Panc1 (cell line): ENCODE results near the gene E2F6. TPM values are rescaled to one million over a fixed set of nuclear protein-coding genes. Genes with fewer than 3 reads are reported as not detected.

ENCODE experiments used
- ATAC-seq: fragments of 200-7000 bp; cut with Tn5 transposase; 2 replicates; pipeline ENCODE4 v1.9.1; 2020; ENCODE audit warnings: mild to moderate bottlenecking, moderate library complexity
- BruUV-seq: library from RNA; stranded (reverse); fragments of 400-500 nt; replicated peaks from 2 replicates; lab custom pipeline; 2021; lab: Mats Ljungman, UMichigan
- CTCF ChIA-PET: fragments of 300-600 bp; sonication (Branson Sonifier 250); formaldehyde crosslinking; loops from one replicate; lab custom pipeline; 2022; ENCODE audit warnings: antibody characterized with exemption; lab: Charles Lee
- POLR2A ChIA-PET: fragments of 300-600 bp; sonication (Branson Sonifier 250); formaldehyde crosslinking; loops from one replicate; lab custom pipeline; 2022; ENCODE audit warnings: antibody characterized with exemption; lab: Charles Lee
- DNase-seq: peaks from one replicate; pipeline ENCODE4 v3.0.0-alpha.2; 2010; ENCODE audit warnings: low read depth, low spot score
- H3K27ac ChIP-seq: 2 replicates; pipeline ENCODE4 v1.5.1; 2011; ENCODE audit warnings: mild to moderate bottlenecking, low read length, inconsistent platforms
- H3K27me3 ChIP-seq: fragments of 200-500 bp; sonication (Bioruptor generic); 2 replicates; pipeline ENCODE4 v1.6.0; 2014; ENCODE audit warnings: low read length, inconsistent platforms; ENCODE audit not compliant: control insufficient read depth, insufficient read depth
- H3K36me3 ChIP-seq: fragments of 200-500 bp; sonication (Bioruptor generic); 2 replicates; pipeline ENCODE4 v1.5.1; 2014; ENCODE audit warnings: inconsistent platforms, mild to moderate bottlenecking, low read length, moderate library complexity; ENCODE audit not compliant: control insufficient read depth, insufficient read depth
- H3K4me1 ChIP-seq: 2 replicates; pipeline ENCODE4 v1.5.1; 2011; ENCODE audit warnings: inconsistent platforms, mild to moderate bottlenecking, low read length, moderate library complexity; ENCODE audit not compliant: control insufficient read depth, insufficient read depth
- H3K4me3 ChIP-seq, 2 experiments: 2 replicates each; pipeline ENCODE4 v1.5.1; 2011 to 2012; ENCODE audit warnings: low read depth in 2 of 2, low read length in 2 of 2, mild to moderate bottlenecking in 2 of 2, inconsistent platforms in 1 of 2, moderate library complexity in 1 of 2
- H3K9me3 ChIP-seq: fragments of 200-500 bp; sonication (Bioruptor generic); 2 replicates; pipeline ENCODE4 v1.5.1; 2014; ENCODE audit warnings: low read depth, mild to moderate bottlenecking, inconsistent platforms, low read length, moderate library complexity; ENCODE audit not compliant: control insufficient read depth, insufficient read depth
- POLR2AphosphoS5 ChIP-seq: IDR thresholded peaks from 2 replicates; pipeline ENCODE4 v1.6.1; 2012; ENCODE audit warnings: mild to moderate bottlenecking, low read depth, low read length, moderate library complexity
- SIN3A ChIP-seq: IDR thresholded peaks from 2 replicates; pipeline ENCODE4 v1.6.1; 2012; ENCODE audit warnings: low read depth, mild to moderate bottlenecking, low read length, moderate library complexity, borderline replicate concordance; ENCODE audit not compliant: insufficient read depth
- TCF7L2 ChIP-seq: IDR thresholded peaks from 2 replicates; pipeline ENCODE4 v1.6.1; 2011; ENCODE audit warnings: mild to moderate bottlenecking, low read depth, low read length, inconsistent platforms
- in situ Hi-C: cut with HindIII; loops from 2 replicates; pipeline ENCODE4 v1.10.0; 2016; ENCODE audit warnings: low sequenced_read_pairs, low pct_unique_long_range_greater_than_20kb
- intact Hi-C: fragments of 100-400 bp; cut with micrococcal nuclease; formaldehyde crosslinking; loops from one replicate; pipeline ENCODE4 v1.10.0; 2022; ENCODE audit not compliant: unreplicated experiment
- total RNA-seq: library from RNA; stranded (reverse); gene quantifications from one replicate; pipeline ENCODE4 v1.2.1, GENCODE V29; 2021; ENCODE audit not compliant: unreplicated experiment
- TF ChIP-seq, protein P1 (sequence below), 2 experiments: IDR thresholded peaks; 2 replicates each; pipeline ENCODE4 v1.6.1; 2011 to 2012; ENCODE audit warnings: low read depth in 2 of 2, control low read depth in 1 of 2, low read length in 1 of 2, mild to moderate bottlenecking in 1 of 2, moderate library complexity in 1 of 2; ENCODE audit not compliant: insufficient read depth in 1 of 2
- TF ChIP-seq, protein P2 (sequence below): fragments of 450-650 bp; IDR thresholded peaks from 2 replicates; pipeline ENCODE4 v1.5.1; 2017; ENCODE audit warnings: mild to moderate bottlenecking

E2F6 gene
- total RNA-seq, 1 experiment from 2014 or later: 23.9 TPM

DNA sequence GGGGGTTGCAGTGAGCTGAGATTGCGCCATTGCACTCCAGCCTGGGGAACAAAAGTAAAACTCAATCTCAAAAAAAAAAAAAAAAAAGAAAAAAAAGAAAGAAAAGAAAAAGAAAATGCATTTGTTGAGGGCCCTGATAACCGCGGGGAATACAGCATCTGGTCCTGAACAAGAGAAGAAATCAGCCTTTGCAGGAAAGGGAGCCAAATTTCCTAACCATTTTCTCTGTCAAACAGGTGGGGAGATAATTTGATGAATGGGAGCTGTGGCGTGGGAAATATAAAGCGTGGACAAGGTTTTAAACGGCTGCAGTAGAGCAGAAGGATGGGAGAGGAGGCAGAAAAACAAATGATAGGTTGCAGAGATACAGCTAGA is 864 bp downstream of the E2F6 start:
- Histone ChIP-seq H3K9me3 (no peaks in the 10 kb centered on the region), H3K36me3 (peaks cover 6% of the 10 kb centered on the region), H3K4me1 (peaks cover 12% of the 10 kb centered on the region), H3K27me3 (no peaks in the 10 kb centered on the region), H3K4me3 (peak overlapping the region; percentile 77 to 82), H3K27ac (peak overlapping the region; percentile 91)
- in situ Hi-C loops: no loop called here
- no TSS peak for BruUV-seq
- intact Hi-C loops: no loop called here
- ATAC-seq: no peak
- ChIA-PET CTCF (interaction anchor here (0.7 kb wide), 1 partner anchor 101 kb away, joined by 3 read pairs; no protein-coding TSS in a partner anchor), POLR2A (interaction anchor here (0.6 to 0.7 kb wide), 3 partner anchors 126 to 1144 kb away, joined by 4 to 8 read pairs (median 5); no protein-coding TSS in a partner anchor)
- DNase-seq: no peak
- TF ChIP-seq POLR2AphosphoS5 (no peak), TCF7L2 (no peak), SIN3A (no peak)
- TF ChIP-seq, protein P1, sequence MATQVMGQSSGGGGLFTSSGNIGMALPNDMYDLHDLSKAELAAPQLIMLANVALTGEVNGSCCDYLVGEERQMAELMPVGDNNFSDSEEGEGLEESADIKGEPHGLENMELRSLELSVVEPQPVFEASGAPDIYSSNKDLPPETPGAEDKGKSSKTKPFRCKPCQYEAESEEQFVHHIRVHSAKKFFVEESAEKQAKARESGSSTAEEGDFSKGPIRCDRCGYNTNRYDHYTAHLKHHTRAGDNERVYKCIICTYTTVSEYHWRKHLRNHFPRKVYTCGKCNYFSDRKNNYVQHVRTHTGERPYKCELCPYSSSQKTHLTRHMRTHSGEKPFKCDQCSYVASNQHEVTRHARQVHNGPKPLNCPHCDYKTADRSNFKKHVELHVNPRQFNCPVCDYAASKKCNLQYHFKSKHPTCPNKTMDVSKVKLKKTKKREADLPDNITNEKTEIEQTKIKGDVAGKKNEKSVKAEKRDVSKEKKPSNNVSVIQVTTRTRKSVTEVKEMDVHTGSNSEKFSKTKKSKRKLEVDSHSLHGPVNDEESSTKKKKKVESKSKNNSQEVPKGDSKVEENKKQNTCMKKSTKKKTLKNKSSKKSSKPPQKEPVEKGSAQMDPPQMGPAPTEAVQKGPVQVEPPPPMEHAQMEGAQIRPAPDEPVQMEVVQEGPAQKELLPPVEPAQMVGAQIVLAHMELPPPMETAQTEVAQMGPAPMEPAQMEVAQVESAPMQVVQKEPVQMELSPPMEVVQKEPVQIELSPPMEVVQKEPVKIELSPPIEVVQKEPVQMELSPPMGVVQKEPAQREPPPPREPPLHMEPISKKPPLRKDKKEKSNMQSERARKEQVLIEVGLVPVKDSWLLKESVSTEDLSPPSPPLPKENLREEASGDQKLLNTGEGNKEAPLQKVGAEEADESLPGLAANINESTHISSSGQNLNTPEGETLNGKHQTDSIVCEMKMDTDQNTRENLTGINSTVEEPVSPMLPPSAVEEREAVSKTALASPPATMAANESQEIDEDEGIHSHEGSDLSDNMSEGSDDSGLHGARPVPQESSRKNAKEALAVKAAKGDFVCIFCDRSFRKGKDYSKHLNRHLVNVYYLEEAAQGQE (IDR thresholded peaks at IDR 0.05; ENCODE audit: insufficient read depth in 1 of 2, low read depth in 2 of 2, low read length in 1 of 2): no peak
- TF ChIP-seq, protein P2, sequence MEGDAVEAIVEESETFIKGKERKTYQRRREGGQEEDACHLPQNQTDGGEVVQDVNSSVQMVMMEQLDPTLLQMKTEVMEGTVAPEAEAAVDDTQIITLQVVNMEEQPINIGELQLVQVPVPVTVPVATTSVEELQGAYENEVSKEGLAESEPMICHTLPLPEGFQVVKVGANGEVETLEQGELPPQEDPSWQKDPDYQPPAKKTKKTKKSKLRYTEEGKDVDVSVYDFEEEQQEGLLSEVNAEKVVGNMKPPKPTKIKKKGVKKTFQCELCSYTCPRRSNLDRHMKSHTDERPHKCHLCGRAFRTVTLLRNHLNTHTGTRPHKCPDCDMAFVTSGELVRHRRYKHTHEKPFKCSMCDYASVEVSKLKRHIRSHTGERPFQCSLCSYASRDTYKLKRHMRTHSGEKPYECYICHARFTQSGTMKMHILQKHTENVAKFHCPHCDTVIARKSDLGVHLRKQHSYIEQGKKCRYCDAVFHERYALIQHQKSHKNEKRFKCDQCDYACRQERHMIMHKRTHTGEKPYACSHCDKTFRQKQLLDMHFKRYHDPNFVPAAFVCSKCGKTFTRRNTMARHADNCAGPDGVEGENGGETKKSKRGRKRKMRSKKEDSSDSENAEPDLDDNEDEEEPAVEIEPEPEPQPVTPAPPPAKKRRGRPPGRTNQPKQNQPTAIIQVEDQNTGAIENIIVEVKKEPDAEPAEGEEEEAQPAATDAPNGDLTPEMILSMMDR: no peak

DNA sequence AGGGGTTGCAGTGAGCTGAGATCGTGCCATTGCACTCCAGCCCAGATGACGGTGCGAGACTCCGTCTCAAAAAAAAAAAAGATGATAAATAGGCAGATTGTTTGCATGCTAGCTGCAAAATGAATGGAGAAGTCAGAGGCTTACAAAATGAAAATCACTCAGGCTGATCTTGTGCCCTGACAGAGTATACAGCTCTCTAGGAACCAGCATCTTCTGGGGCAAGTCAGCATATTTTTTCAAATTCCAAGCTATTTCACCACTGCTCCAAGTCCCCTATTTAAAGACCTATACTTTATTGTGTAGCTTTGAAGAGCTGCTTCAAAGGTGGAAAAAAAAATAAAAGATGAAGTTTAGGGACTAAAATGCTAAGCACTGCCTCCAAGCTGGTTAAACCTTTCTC is 6.1 kb downstream of the E2F6 start:
- ChIA-PET POLR2A (no interaction called here), CTCF (no interaction called here)
- H3K36me3 ChIP-seq: peaks cover 8% of the 10 kb centered on the region; the same call in 1 of the 2 replicates
- TF ChIP-seq, protein P2: no peak
- TF ChIP-seq, protein P1 (IDR thresholded peaks at IDR 0.05; ENCODE audit: insufficient read depth in 1 of 2, low read depth in 2 of 2, low read length in 1 of 2): no peak
- TF ChIP-seq SIN3A (no peak), POLR2AphosphoS5 (no peak), TCF7L2 (no peak)
- H3K9me3 ChIP-seq: no peaks in the 10 kb centered on the region
- in situ Hi-C loops: no loop called here
- H3K27ac ChIP-seq: no peak overlapping the region
- ATAC-seq (no peak), DNase-seq (no peak)
- peaks cover 17% of the 10 kb centered on the region for H3K4me1 ChIP-seq
- intact Hi-C loops: no loop called here
- H3K27me3 ChIP-seq: no peaks in the 10 kb centered on the region
- H3K4me3 ChIP-seq: no peak overlapping the region
- no TSS peak for BruUV-seq
